HFFc6 (cell line): ENCODE data around the gene STXBP6. TPM values are rescaled to one million over a fixed set of nuclear protein-coding genes. Genes with fewer than 3 reads are reported as not detected.

Experiments used
- DNase-seq: peaks from one replicate; pipeline ENCODE4 v3.0.0-alpha.2; 2018
- H3K27ac Mint-ChIP-seq: 2 replicates; pipeline ENCODE4 v1.8.0; 2020; ENCODE audit warnings: mild to moderate bottlenecking, mixed read lengths
- H3K27me3 Mint-ChIP-seq: 2 replicates; pipeline ENCODE4 v1.8.0; 2021; ENCODE audit warnings: mild to moderate bottlenecking, moderate library complexity, mixed read lengths; ENCODE audit not compliant: insufficient read depth
- H3K36me3 Mint-ChIP-seq: 2 replicates; pipeline ENCODE4 v1.8.0; 2021; ENCODE audit warnings: low read depth, mixed read lengths
- H3K4me1 Mint-ChIP-seq: 2 replicates; pipeline ENCODE4 v1.8.0; 2020; ENCODE audit warnings: low read depth, mixed read lengths
- H3K4me3 Mint-ChIP-seq: 2 replicates; pipeline ENCODE4 v1.8.0; 2020; ENCODE audit warnings: mild to moderate bottlenecking, moderate library complexity, mixed read lengths
- H3K9me3 Mint-ChIP-seq: 2 replicates; pipeline ENCODE4 v1.8.0; 2020; ENCODE audit warnings: mild to moderate bottlenecking, mixed read lengths
- CTCF ChIP-seq: fragments of 200-600 bp; sonication (generic); IDR thresholded peaks from 2 replicates; pipeline ENCODE4 v1.5.0; 2021; ENCODE audit warnings: antibody characterized with exemption, mild to moderate bottlenecking
- total RNA-seq, 6 experiments: library from RNA; stranded (reverse); fragmentation: NEBNext Ultra II Directional; extraction: Animal tissue kit (Norgen Biotek cat#: 25700); gene quantifications; 2 replicates in 1 of 6; 3 replicates in 5 of 6; pipeline ENCODE4 v1.2.3, GENCODE V29; 2021

The STXBP6 gene
- total RNA-seq, 6 experiments from 2014 or later, result 15.4 to 17.5 (median 17.0) TPM

- peaks cover 6% of the 10 kb centered on the region; the same call in 1 of the 2 replicates for H3K36me3 Mint-ChIP-seq
- H3K9me3 Mint-ChIP-seq, result no peaks in the 10 kb centered on the region
- peak; percentile 68 for DNase-seq
- no peaks in the 10 kb centered on the region; the same call in 1 of the 2 replicates for H3K27me3 Mint-ChIP-seq
- H3K4me1 Mint-ChIP-seq, result peaks cover 61% of the 10 kb centered on the region
- H3K27ac Mint-ChIP-seq, result peak overlapping the region; percentile 52
- peak overlapping the region; percentile 20; the same call in 1 of the 2 replicates for H3K4me3 Mint-ChIP-seq
- TF ChIP-seq CTCF, result no peak
These were observed 200.5 kb downstream of the STXBP6 start for GRCh38 chr14:24849471-24849870.

DNA sequence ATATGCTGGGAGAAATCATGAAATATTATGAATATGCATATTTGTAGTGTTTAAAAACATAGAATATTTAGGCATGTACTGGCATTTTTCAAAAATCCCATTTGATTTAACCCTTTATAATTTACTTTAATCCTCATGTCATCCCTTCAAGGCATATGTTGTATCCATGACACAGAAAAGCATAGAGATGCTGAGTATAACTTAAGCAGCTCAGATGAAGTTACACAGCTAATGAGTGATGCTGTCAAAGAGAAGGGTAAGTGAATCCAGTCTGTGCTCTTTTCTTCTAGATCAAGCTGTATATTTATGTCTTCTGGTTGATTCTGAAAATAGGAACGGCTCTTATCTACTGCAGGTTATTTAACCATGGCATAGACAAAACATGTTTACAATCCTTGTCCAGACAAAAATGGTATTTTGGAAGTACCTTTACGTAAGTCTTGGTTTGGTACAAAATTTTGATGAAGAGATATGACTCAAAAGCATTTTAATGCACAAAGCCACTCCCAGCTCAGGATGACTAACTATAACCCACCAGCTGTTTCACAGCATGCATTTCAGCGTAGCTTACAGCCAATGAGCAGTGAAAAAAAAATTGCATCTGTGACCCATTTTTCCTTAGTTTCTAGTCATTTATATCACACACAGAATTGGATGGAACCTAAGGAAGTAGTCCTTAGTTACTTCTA is 201.7 kb downstream of the STXBP6 start:
- Mint-ChIP-seq H3K27me3 (no peaks in the 10 kb centered on the region; the same call in 1 of the 2 replicates), H3K36me3 (no peaks in the 10 kb centered on the region), H3K4me3 (peak overlapping the region; percentile 43), H3K9me3 (no peaks in the 10 kb centered on the region), H3K27ac (peak overlapping the region; percentile 52), H3K4me1 (peaks cover 61% of the 10 kb centered on the region)
- TF ChIP-seq CTCF, result no peak
- peak; percentile 56 for DNase-seq

DNA sequence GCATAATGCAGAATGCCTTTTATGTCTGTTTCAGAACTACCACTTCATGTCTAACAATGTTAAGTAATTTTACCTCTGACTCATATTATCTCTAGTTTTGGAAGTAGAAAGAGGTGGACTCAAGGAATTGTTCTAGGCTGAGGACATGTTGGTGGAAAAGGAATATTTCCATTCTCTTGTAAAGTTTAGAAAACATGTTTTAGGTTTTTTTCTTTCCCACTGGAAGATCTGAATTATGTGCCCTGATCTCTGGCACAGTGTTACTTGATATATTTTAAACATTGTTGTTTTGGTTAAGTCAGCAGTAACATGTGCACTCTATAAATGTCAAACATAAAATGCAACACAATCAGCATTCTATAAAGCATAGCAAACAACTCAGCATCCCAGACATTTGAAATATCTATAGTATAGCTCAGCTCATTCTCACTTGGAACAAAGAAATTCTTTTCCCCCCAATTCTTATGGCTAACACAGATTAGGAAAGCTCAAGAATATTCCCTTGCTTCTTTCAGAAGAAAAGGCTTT is 202.3 kb downstream of the STXBP6 start:
- Mint-ChIP-seq H3K27me3 (no peaks in the 10 kb centered on the region; the same call in 1 of the 2 replicates), H3K4me3 (no peak overlapping the region), H3K4me1 (peaks cover 61% of the 10 kb centered on the region), H3K9me3 (no peaks in the 10 kb centered on the region), H3K36me3 (no peaks in the 10 kb centered on the region), H3K27ac (peak overlapping the region; percentile 19; the same call in 1 of the 2 replicates)
- no peak for DNase-seq
- TF ChIP-seq CTCF, result no peak

GRCh38 chr14:24846261-24846660 is 203.7 kb downstream of the STXBP6 start:
- H3K4me1 Mint-ChIP-seq, result peaks cover 49% of the 10 kb centered on the region
- no peaks in the 10 kb centered on the region; the same call in 1 of the 2 replicates for H3K27me3 Mint-ChIP-seq
- no peak overlapping the region for H3K4me3 Mint-ChIP-seq
- no peaks in the 10 kb centered on the region for H3K36me3 Mint-ChIP-seq
- no peak overlapping the region for H3K27ac Mint-ChIP-seq
- no peak for TF ChIP-seq CTCF
- DNase-seq, result no peak
- no peaks in the 10 kb centered on the region for H3K9me3 Mint-ChIP-seq

- no peak for DNase-seq
- Mint-ChIP-seq H3K27ac (no peak overlapping the region), H3K9me3 (no peaks in the 10 kb centered on the region)
These were observed 204.1 kb downstream of the STXBP6 start for GRCh38 chr14:24845851-24846250.

More at GRCh38 chr14:24845851-24846250, 204.1 kb downstream of the STXBP6 start:
- no peaks in the 10 kb centered on the region for H3K36me3 Mint-ChIP-seq
- peaks cover 49% of the 10 kb centered on the region for H3K4me1 Mint-ChIP-seq
- H3K27me3 Mint-ChIP-seq, result no peaks in the 10 kb centered on the region; the same call in 1 of the 2 replicates
- no peak overlapping the region for H3K4me3 Mint-ChIP-seq
- TF ChIP-seq CTCF, result no peak
